Neural cell (in vitro differentiated cells): ENCODE data around the gene TMEM205.
A peak's percentile ranks its signal among the peaks of the same experiment; 100 is the strongest.

Experiments
- RAD21 ChIP-seq: fragments of 450-650 bp; conservative IDR thresholded peaks from 2 replicates; pipeline ENCODE4 v1.6.1; 2014; ENCODE audit warnings: antibody characterized with exemption, mild to moderate bottlenecking, moderate library complexity
- TF ChIP-seq, protein P1 (sequence below): fragments of 450-650 bp; IDR thresholded peaks from 2 replicates; pipeline ENCODE4 v1.5.1; 2014; ENCODE audit warnings: antibody characterized with exemption, mild to moderate bottlenecking, moderate library complexity; ENCODE audit not compliant: poor library complexity, severe bottlenecking

GRCh38 chr19:11382898-11383705 lies 37.0 kb upstream of the TMEM205 start:
- TF ChIP-seq, protein P1, sequence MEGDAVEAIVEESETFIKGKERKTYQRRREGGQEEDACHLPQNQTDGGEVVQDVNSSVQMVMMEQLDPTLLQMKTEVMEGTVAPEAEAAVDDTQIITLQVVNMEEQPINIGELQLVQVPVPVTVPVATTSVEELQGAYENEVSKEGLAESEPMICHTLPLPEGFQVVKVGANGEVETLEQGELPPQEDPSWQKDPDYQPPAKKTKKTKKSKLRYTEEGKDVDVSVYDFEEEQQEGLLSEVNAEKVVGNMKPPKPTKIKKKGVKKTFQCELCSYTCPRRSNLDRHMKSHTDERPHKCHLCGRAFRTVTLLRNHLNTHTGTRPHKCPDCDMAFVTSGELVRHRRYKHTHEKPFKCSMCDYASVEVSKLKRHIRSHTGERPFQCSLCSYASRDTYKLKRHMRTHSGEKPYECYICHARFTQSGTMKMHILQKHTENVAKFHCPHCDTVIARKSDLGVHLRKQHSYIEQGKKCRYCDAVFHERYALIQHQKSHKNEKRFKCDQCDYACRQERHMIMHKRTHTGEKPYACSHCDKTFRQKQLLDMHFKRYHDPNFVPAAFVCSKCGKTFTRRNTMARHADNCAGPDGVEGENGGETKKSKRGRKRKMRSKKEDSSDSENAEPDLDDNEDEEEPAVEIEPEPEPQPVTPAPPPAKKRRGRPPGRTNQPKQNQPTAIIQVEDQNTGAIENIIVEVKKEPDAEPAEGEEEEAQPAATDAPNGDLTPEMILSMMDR = peak; percentile 45
- no peak for TF ChIP-seq RAD21
